ENCODE results near the gene MZB1. TPM values are rescaled to one million over a fixed set of nuclear protein-coding genes. Genes with fewer than 3 reads are reported as not detected.

The MZB1 gene
- total and polyA plus RNA-seq, 2 of the 13 experiments (the other 11 are each of a cell fraction or from before 2014, with no cell fraction given), result 0.31 to 0.40 TPM

DNA sequence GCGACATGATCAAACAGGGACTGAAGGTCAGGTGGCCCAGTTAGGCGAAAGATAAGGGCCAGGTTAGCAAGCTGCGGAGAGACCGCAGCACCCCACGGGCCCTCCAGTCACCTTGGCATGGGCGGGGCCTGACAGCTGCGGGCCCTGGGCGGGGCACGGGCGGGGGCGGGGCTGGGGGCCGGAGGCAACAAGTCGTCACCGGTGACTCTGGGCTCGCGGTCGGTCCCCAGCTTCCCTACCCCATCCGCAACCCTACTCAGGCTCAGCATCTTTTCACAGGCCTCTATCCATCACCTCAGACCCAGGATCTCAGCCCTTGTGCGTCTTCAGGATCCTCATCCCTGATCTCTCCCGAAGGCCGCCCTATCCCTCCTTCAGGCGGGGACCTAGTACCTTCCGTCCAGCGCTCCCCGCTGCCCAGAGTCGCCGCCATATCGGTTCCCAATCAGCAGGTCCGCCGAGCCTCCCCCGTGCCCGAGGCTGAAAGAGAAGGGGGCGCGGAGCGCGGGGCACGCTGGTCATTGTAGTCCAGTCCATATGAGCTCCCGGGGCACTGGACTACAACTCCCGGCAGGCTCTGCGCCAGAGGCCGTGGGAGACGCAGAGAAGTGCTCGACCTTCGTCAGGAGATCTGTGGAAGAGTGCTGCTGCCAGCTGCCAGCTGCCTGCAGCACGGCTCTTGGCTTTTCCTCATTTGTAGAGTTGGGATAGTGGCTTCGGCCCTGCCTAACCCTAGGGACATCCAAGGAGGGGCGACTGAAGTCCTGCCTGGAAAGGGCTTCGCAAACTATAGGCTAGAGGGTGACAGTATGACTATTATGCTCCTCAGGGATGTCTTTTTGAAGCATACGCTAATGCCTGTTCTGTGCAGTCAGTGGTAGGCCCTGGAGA lies 49.5 kb upstream of the MZB1 start, which contains the start of gene DNAJC18 (continued):
- TF ChIP-seq, protein P1, sequence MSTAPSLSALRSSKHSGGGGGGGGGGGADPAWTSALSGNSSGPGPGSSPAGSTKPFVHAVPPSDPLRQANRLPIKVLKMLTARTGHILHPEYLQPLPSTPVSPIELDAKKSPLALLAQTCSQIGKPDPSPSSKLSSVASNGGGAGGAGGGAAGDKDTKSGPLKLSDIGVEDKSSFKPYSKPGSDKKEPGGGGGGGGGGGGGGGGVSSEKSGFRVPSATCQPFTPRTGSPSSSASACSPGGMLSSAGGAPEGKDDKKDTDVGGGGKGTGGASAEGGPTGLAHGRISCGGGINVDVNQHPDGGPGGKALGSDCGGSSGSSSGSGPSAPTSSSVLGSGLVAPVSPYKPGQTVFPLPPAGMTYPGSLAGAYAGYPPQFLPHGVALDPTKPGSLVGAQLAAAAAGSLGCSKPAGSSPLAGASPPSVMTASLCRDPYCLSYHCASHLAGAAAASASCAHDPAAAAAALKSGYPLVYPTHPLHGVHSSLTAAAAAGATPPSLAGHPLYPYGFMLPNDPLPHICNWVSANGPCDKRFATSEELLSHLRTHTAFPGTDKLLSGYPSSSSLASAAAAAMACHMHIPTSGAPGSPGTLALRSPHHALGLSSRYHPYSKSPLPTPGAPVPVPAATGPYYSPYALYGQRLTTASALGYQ (CRISPR knock-in tag; IDR thresholded peaks at IDR 0.05), result no peak
- TF ChIP-seq MED13 (CRISPR knock-in tag; IDR thresholded peaks at IDR 0.05) (no peak), TRIM24 (CRISPR knock-in tag; IDR thresholded peaks at IDR 0.05) (no peak), HES4 (CRISPR knock-in tag; IDR thresholded peaks at IDR 0.05; ENCODE audit: borderline replicate concordance) (0 out of 2 replicates have a peak, but pooled peaks have one; percentile 74), HCFC1 (IDR thresholded peaks at IDR 0.05; ENCODE audit: low read depth, low read length) (peak; percentile 91), CEBPB (IDR thresholded peaks at IDR 0.05; ENCODE audit: borderline replicate concordance, low read depth, low read length) (no peak), FOXA1 (IDR thresholded peaks at IDR 0.05) (no peak), FOXA1 (CRISPR knock-in tag; IDR thresholded peaks at IDR 0.05) (no peak), ZNF878 (CRISPR knock-in tag; IDR thresholded peaks at IDR 0.05) (no peak), ZNF839 (CRISPR knock-in tag; IDR thresholded peaks at IDR 0.05; ENCODE audit: borderline replicate concordance) (no peak), ZNF619 (CRISPR knock-in tag; IDR thresholded peaks at IDR 0.05) (no peak), TARDBP (CRISPR knock-in tag; IDR thresholded peaks at IDR 0.05) (peak; percentile 61; the same call in 1 of the 2 replicates), CCAR2 (optimal IDR thresholded peaks at IDR 0.05; ENCODE audit: low read depth, low read length) (no peak), ZMAT3 (CRISPR knock-in tag; conservative IDR thresholded peaks at IDR 0.05) (0 out of 2 replicates have a peak, but pooled peaks have one; percentile 35), RBFOX2 (IDR thresholded peaks at IDR 0.05; ENCODE audit: low read depth, low read length) (peak; percentile 62; the same call in 1 of the 2 replicates), DMAP1 (CRISPR knock-in tag; IDR thresholded peaks at IDR 0.05) (peak; percentile 86), ZBTB21 (CRISPR knock-in tag; IDR thresholded peaks at IDR 0.05) (no peak), NFE2L1 (CRISPR knock-in tag; IDR thresholded peaks at IDR 0.05; ENCODE audit: borderline replicate concordance) (no peak), MED1 (CRISPR knock-in tag; IDR thresholded peaks at IDR 0.05) (0 out of 2 replicates have a peak, but pooled peaks have one; percentile 13)
- TF ChIP-seq, protein P2, sequence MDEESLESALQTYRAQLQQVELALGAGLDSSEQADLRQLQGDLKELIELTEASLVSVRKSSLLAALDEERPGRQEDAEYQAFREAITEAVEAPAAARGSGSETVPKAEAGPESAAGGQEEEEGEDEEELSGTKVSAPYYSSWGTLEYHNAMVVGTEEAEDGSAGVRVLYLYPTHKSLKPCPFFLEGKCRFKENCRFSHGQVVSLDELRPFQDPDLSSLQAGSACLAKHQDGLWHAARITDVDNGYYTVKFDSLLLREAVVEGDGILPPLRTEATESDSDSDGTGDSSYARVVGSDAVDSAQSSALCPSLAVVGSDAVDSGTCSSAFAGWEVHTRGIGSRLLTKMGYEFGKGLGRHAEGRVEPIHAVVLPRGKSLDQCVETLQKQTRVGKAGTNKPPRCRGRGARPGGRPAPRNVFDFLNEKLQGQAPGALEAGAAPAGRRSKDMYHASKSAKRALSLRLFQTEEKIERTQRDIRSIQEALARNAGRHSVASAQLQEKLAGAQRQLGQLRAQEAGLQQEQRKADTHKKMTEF (CRISPR knock-in tag; IDR thresholded peaks at IDR 0.05), result peak; percentile 89
- TF ChIP-seq, protein P3, sequence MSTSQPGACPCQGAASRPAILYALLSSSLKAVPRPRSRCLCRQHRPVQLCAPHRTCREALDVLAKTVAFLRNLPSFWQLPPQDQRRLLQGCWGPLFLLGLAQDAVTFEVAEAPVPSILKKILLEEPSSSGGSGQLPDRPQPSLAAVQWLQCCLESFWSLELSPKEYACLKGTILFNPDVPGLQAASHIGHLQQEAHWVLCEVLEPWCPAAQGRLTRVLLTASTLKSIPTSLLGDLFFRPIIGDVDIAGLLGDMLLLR (CRISPR knock-in tag; IDR thresholded peaks at IDR 0.05), result 0 out of 2 replicates have a peak, but pooled peaks have one; percentile 44
- TF ChIP-seq, protein P4, sequence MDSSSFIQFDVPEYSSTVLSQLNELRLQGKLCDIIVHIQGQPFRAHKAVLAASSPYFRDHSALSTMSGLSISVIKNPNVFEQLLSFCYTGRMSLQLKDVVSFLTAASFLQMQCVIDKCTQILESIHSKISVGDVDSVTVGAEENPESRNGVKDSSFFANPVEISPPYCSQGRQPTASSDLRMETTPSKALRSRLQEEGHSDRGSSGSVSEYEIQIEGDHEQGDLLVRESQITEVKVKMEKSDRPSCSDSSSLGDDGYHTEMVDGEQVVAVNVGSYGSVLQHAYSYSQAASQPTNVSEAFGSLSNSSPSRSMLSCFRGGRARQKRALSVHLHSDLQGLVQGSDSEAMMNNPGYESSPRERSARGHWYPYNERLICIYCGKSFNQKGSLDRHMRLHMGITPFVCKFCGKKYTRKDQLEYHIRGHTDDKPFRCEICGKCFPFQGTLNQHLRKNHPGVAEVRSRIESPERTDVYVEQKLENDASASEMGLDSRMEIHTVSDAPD (CRISPR knock-in tag; IDR thresholded peaks at IDR 0.05), result no peak
- TF ChIP-seq, protein P5, sequence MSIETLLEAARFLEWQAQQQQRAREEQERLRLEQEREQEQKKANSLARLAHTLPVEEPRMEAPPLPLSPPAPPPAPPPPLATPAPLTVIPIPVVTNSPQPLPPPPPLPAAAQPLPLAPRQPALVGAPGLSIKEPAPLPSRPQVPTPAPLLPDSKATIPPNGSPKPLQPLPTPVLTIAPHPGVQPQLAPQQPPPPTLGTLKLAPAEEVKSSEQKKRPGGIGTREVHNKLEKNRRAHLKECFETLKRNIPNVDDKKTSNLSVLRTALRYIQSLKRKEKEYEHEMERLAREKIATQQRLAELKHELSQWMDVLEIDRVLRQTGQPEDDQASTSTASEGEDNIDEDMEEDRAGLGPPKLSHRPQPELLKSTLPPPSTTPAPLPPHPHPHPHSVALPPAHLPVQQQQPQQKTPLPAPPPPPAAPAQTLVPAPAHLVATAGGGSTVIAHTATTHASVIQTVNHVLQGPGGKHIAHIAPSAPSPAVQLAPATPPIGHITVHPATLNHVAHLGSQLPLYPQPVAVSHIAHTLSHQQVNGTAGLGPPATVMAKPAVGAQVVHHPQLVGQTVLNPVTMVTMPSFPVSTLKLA (IDR thresholded peaks at IDR 0.05), result no peak
